K562 (cell line): Measurements from ENCODE around the gene SEC61G. TPM values are rescaled to one million over a fixed set of nuclear protein-coding genes. Genes with fewer than 3 reads are reported as not detected.
A peak's percentile ranks its signal among the peaks of the same experiment; 100 is the strongest.

Source experiments
- ATAC-seq: fragments of 200-7000 bp; cut with Tn5 transposase; 3 replicates; pipeline ENCODE4 v1.9.1; 2020; ENCODE audit warnings: moderate library complexity
- BruUV-seq: library from RNA; stranded (reverse); fragments of 400-500 nt; replicated peaks from 2 replicates; lab custom pipeline; 2021; lab: Mats Ljungman, UMichigan
- CTCF ChIA-PET: fragments of 300-600 bp; formaldehyde crosslinking; extraction: SDS; loops from one replicate; lab custom pipeline; 2021; ENCODE audit warnings: low intra/inter-chr PET ratio; lab: Yijun Ruan, JAX
- POLR2A ChIA-PET: fragments of 300-600, 350-650 bp; sonication (Branson Sonifier 250); formaldehyde crosslinking; extraction: SDS; loops from one replicate; lab custom pipeline; 2021; ENCODE audit warnings: antibody characterized with exemption, inconsistent platforms; lab: Yijun Ruan, JAX
- DNase-seq, 4 experiments: peaks; one replicate each; pipeline versions ENCODE4 v3.0.0 to v3.0.0-alpha.2; 2011 to 2018; ENCODE audit warnings: low spot score in 3 of 4, mixed read lengths in 3 of 4; ENCODE audit errors: extremely low read depth in 1 of 4
- FAIRE-seq: peaks from 2 replicates; lab custom pipeline; 2011; peaks lifted over from hg19 to GRCh38; lab: Jason Lieb, UNC
- H2AFZ ChIP-seq: 2 replicates; pipeline ENCODE4 v1.6.0; 2011; ENCODE audit warnings: low read depth, low read length, control low read depth, inconsistent platforms
- H3K27ac ChIP-seq: fragments of 200-600 bp; 3 replicates; pipeline ENCODE4 v1.8.0; 2011; ENCODE audit warnings: low read depth, mild to moderate bottlenecking, control low read depth, inconsistent platforms, low read length, moderate library complexity, mixed read lengths; ENCODE audit errors: extremely low read depth
- H3K27me3 ChIP-seq, 2 experiments: fragments of 300-600 bp in 1 of 2; 2 replicates in 1 of 2; 3 replicates in 1 of 2; pipeline versions ENCODE4 v1.6.0 to v1.8.0; 2011; ENCODE audit warnings: inconsistent platforms in 2 of 2, low read length in 2 of 2, mild to moderate bottlenecking in 1 of 2, mixed read lengths in 1 of 2, moderate library complexity in 1 of 2; ENCODE audit not compliant: control insufficient read depth in 2 of 2, insufficient read depth in 2 of 2
- H3K36me3 ChIP-seq: fragments of 300-600 bp; 3 replicates; pipeline ENCODE4 v1.8.0; 2011; ENCODE audit warnings: mild to moderate bottlenecking, low read length, inconsistent platforms; ENCODE audit not compliant: control insufficient read depth, insufficient read depth
- H3K4me1 ChIP-seq, 2 experiments: fragments of 200-600 bp in 1 of 2; replicated peaks in 1 of 2; 2 replicates in 1 of 2; 3 replicates in 1 of 2; pipeline versions ENCODE4 v1.5.1 to v1.8.0; 2011; ENCODE audit warnings: inconsistent platforms in 2 of 2, low read length in 2 of 2, mild to moderate bottlenecking in 1 of 2, mixed read lengths in 1 of 2, moderate library complexity in 1 of 2; ENCODE audit not compliant: control insufficient read depth in 2 of 2, insufficient read depth in 2 of 2
- H3K4me2 ChIP-seq: 2 replicates; pipeline ENCODE4 v1.6.1; 2011; ENCODE audit warnings: low read length, control low read depth, inconsistent platforms, mixed read lengths; ENCODE audit not compliant: insufficient read depth
- H3K4me3 ChIP-seq: fragments of 200-600 bp; sonication (generic), shearing (Covaris generic); 2 replicates; pipeline ENCODE4 v1.5.1; 2016; ENCODE audit warnings: control low read depth, inconsistent platforms
- H3K79me2 ChIP-seq: fragments of 200-600 bp; 3 replicates; pipeline ENCODE4 v1.8.0; 2011; ENCODE audit warnings: low read length, inconsistent platforms; ENCODE audit not compliant: control insufficient read depth, insufficient read depth
- H3K9ac ChIP-seq, 2 experiments: 2 replicates each; pipeline versions ENCODE4 v1.6.0 to v1.6.1; 2011; ENCODE audit warnings: low read depth in 2 of 2, low read length in 2 of 2, control low read depth in 1 of 2, inconsistent platforms in 1 of 2, mild to moderate bottlenecking in 1 of 2, mixed read lengths in 1 of 2; ENCODE audit not compliant: insufficient read depth in 1 of 2
- H3K9me1 ChIP-seq: one replicate; pipeline ENCODE4 v1.6.0; 2011; ENCODE audit warnings: inconsistent platforms, mild to moderate bottlenecking, low read length, moderate library complexity; ENCODE audit not compliant: control insufficient read depth, insufficient read depth
- H3K9me3 ChIP-seq: replicated peaks from 2 replicates; pipeline ENCODE4 v1.5.1; 2011; ENCODE audit warnings: low read depth, low read length, inconsistent platforms; ENCODE audit not compliant: control insufficient read depth, insufficient read depth
- H4K20me1 ChIP-seq: replicated peaks from 2 replicates; pipeline ENCODE4 v1.6.1; 2011; ENCODE audit warnings: low read length, inconsistent platforms, mixed read lengths; ENCODE audit not compliant: control insufficient read depth, insufficient read depth
- C11orf30 ChIP-seq: fragments of 450-650 bp; IDR thresholded peaks from 2 replicates; pipeline ENCODE4 v1.6.1; 2016; ENCODE audit warnings: low read depth, mild to moderate bottlenecking
- JUND ChIP-seq, 2 experiments: IDR thresholded peaks; 2 replicates in 1 of 2; 3 replicates in 1 of 2; pipeline ENCODE4 v1.6.1; 2011; ENCODE audit warnings: borderline replicate concordance in 2 of 2, low read depth in 2 of 2, low read length in 2 of 2, improper control_type of control experiment in 1 of 2, missing biosample characterization in 1 of 2, missing genetic modification characterization in 1 of 2, missing genetic modification reagents in 1 of 2
- KLF6 ChIP-seq: fragments of 250-450 bp; sonication (Bioruptor Pico); IDR thresholded peaks from 2 replicates; pipeline ENCODE4 v1.4.0; 2020; ENCODE audit warnings: mild to moderate bottlenecking, moderate library complexity, borderline replicate concordance
- NFIC ChIP-seq: fragments of 450-650 bp; IDR thresholded peaks from 2 replicates; pipeline ENCODE4 v1.6.1; 2017; ENCODE audit warnings: mild to moderate bottlenecking, inconsistent platforms
- ZNF316 ChIP-seq: fragments of 450-650 bp; IDR thresholded peaks from 2 replicates; pipeline ENCODE4 v1.6.1; 2016
- ZSCAN29 ChIP-seq: fragments of 450-650 bp; IDR thresholded peaks from 2 replicates; pipeline ENCODE4 v1.6.1; 2017
- WGBS: fragments of 100-300 bp; shearing (Covaris generic); methylation state at CpG from one replicate; pipeline ENCODE4 v1.1.6; 2016; ENCODE audit warnings: low coverage, mixed read lengths; ENCODE audit not compliant: insufficient coverage; ENCODE audit errors: missing lambda C conversion rate; 5-methylcytosine and 5-hydroxymethylcytosine counted together
- in situ Hi-C: fragments of 300-500 bp; cut with MboI; formaldehyde crosslinking; loops from 4 replicates; pipeline ENCODE4 v1.15.0; 2018; ENCODE audit warnings: inconsistent platforms, mixed read lengths
- intact Hi-C: fragments of 100-400 bp; cut with micrococcal nuclease; formaldehyde crosslinking; loops from 2 replicates; pipeline ENCODE4 v1.14.2; 2022
- polyA plus RNA-seq, 8 experiments: library from polyadenylated mRNA; depleted of rRNA in 4 of 8; stranded (reverse) in 5 of 8; unstranded in 3 of 8; fragments of >200 nt; fragmentation: Nextera tagmentation in 2 of 8; fragmentation: Illumina TruSeq in 1 of 8; extraction: Ambion mirVana in 2 of 8; extraction: Trizol in 1 of 8; gene quantifications; 2 replicates each; pipeline versions ENCODE4 v1.2.1 to v1.2.3, GENCODE V29; 2011 to 2014; ENCODE audit warnings: inconsistent platforms in 1 of 8, missing spikeins in 1 of 8
- total RNA-seq, 7 experiments: library from RNA; depleted of rRNA in 6 of 7; stranded (reverse); fragments of >200 nt in 6 of 7; fragmentation: Illumina TruSeq in 2 of 7; extraction: Trizol in 2 of 7; gene quantifications; 2 replicates each; pipeline versions ENCODE4 v1.2.1 to v1.2.3, GENCODE V29; 2011 to 2021; ENCODE audit warnings: low replicate concordance in 1 of 7
- TF ChIP-seq, protein P1 (sequence below), 2 experiments: fragments of 450-650 bp in 1 of 2; sonication (generic) in 1 of 2; formaldehyde crosslinking in 1 of 2; IDR thresholded peaks in 1 of 2; conservative IDR thresholded peaks in 1 of 2; 2 replicates each; pipeline versions ENCODE4 v1.6.1 to v1.8.1; 2016 to 2023; ENCODE audit warnings: mild to moderate bottlenecking in 2 of 2, moderate library complexity in 2 of 2, inconsistent platforms in 1 of 2, missing genetic modification reagents in 1 of 2

Gene SEC61G
- total and polyA plus RNA-seq, 9 of the 15 experiments (the other 6 are each of a cell fraction or from before 2014, with no cell fraction given): 138 to 565 (median 223) TPM

DNA sequence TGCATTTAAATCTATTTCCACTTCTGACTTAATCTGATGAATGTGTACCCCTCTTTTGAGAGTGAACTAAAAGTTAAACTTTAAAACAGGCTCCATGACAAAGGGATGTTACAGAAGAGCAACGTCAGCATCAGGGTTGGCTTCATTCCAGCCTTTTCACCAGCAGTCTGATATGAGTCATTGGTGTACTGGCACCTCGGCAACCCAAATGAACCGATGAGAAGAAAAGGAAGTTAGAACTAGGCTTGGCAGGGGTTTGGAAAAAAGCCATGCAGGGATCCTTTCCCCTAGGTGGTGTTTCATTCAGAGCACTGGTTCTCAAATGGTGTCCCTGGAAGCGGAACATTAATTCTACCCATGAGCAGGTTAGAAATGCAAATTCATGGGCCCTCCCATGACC, 53.6 kb downstream of the SEC61G start:
- no TSS peak for BruUV-seq
- H3K4me1 ChIP-seq: no peaks in the 10 kb centered on the region
- no peaks in the 10 kb centered on the region for H4K20me1 ChIP-seq
- 3% methylated on average over 4 of the region's 4 CpGs for WGBS
- no peak overlapping the region for H3K4me2 ChIP-seq
- no peak for ATAC-seq
- TF ChIP-seq ZSCAN29 (no peak), KLF6 (CRISPR knock-in tag) (no peak), JUND (IDR thresholded peaks at IDR 0.05; ENCODE audit: borderline replicate concordance, low read depth, low read length) (0 out of 2 replicates have a peak, but pooled peaks have one; percentile 9), JUND (tag; IDR thresholded peaks at IDR 0.05; ENCODE audit: borderline replicate concordance, low read depth, low read length) (no peak), ZNF316 (peak; percentile 31; the same call in 1 of the 2 replicates), NFIC (peak; percentile 68), C11orf30 (peak; percentile 34)
- TF ChIP-seq, protein P1, sequence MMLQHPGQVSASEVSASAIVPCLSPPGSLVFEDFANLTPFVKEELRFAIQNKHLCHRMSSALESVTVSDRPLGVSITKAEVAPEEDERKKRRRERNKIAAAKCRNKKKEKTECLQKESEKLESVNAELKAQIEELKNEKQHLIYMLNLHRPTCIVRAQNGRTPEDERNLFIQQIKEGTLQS (IDR thresholded peaks at IDR 0.05): 0 out of 2 replicates have a peak, but pooled peaks have one; percentile 27
- TF ChIP-seq, protein P1 (CRISPR knock-in tag; conservative IDR thresholded peaks at IDR 0.05): no peak
- no peak for DNase-seq
- no peak overlapping the region for H2AFZ ChIP-seq
- H3K36me3 ChIP-seq: no peaks in the 10 kb centered on the region
- H3K4me3 ChIP-seq: no peak overlapping the region
- no peaks in the 10 kb centered on the region for H3K9me3 ChIP-seq
- H3K9ac ChIP-seq: no peak overlapping the region
- intact Hi-C loops: no loop called here
- ChIA-PET POLR2A (no interaction called here), CTCF (no interaction called here)
- in situ Hi-C loops: no loop called here
- no peaks in the 10 kb centered on the region for H3K9me1 ChIP-seq
- peaks cover 0 to 5% of the 10 kb centered on the region in 2 experiments; a peak in 1 of 5 replicates for H3K27me3 ChIP-seq
- peak; percentile 32 for FAIRE-seq
- H3K79me2 ChIP-seq: no peaks in the 10 kb centered on the region
- no peak overlapping the region for H3K27ac ChIP-seq
